Smooth muscle cell (in vitro differentiated cells): ENCODE results near the gene RNF115. TPM values are rescaled to one million over a fixed set of nuclear protein-coding genes. Genes with fewer than 3 reads are reported as not detected.

Experiments
- DNase-seq: peaks from one replicate; lab custom pipeline; 2025; ENCODE audit not compliant: unreplicated experiment; lab: John Stamatoyannopoulos, UW
- H2AFZ ChIP-seq: fragments of 200-600 bp; sonication (generic); 2 replicates; pipeline ENCODE4 v1.6.0; 2016; ENCODE audit warnings: antibody characterized with exemption, low read depth, mild to moderate bottlenecking
- H3F3A ChIP-seq: fragments of 200-600 bp; sonication (generic); 2 replicates; pipeline ENCODE4 v1.6.0; 2017; ENCODE audit warnings: antibody characterized with exemption, low read depth
- H3K27ac ChIP-seq: fragments of 200-600 bp; sonication (generic); 2 replicates; pipeline ENCODE4 v1.5.1; 2016; ENCODE audit warnings: low read depth, mild to moderate bottlenecking
- H3K27me3 ChIP-seq: fragments of 200-600 bp; sonication (generic); 2 replicates; pipeline ENCODE4 v1.6.1; 2016; ENCODE audit warnings: low read depth, mild to moderate bottlenecking
- H3K36me3 ChIP-seq: fragments of 200-600 bp; sonication (generic); 2 replicates; pipeline ENCODE4 v1.5.1; 2016; ENCODE audit warnings: low read depth
- H3K4me1 ChIP-seq: fragments of 200-600 bp; sonication (generic); 2 replicates; pipeline ENCODE4 v1.5.1; 2016; ENCODE audit warnings: low read depth
- H3K4me2 ChIP-seq: fragments of 200-600 bp; sonication (generic); 2 replicates; pipeline ENCODE4 v1.6.0; 2016; ENCODE audit warnings: mild to moderate bottlenecking
- H3K4me3 ChIP-seq: fragments of 200-600 bp; sonication (generic); 2 replicates; pipeline ENCODE4 v1.5.1; 2016; ENCODE audit warnings: mild to moderate bottlenecking
- H3K79me2 ChIP-seq: fragments of 200-600 bp; sonication (generic); 2 replicates; pipeline ENCODE4 v1.6.0; 2016; ENCODE audit warnings: low read depth, mild to moderate bottlenecking
- H3K9ac ChIP-seq: fragments of 200-600 bp; sonication (generic); 2 replicates; pipeline ENCODE4 v1.6.0; 2016; ENCODE audit warnings: low read depth
- H3K9me3 ChIP-seq: fragments of 200-600 bp; sonication (generic); replicated peaks from 2 replicates; pipeline ENCODE4 v1.5.1; 2016; ENCODE audit warnings: low read depth
- H4K20me1 ChIP-seq: fragments of 200-600 bp; sonication (generic); 2 replicates; pipeline ENCODE4 v1.6.0; 2016; ENCODE audit warnings: low read depth
- CTCF ChIP-seq: fragments of 200-600 bp; sonication (generic); IDR thresholded peaks from 2 replicates; pipeline ENCODE4 v1.5.1; 2017; ENCODE audit warnings: borderline replicate concordance, mild to moderate bottlenecking, antibody characterized with exemption; ENCODE audit not compliant: insufficient read depth, poor library complexity, severe bottlenecking
- WGBS: methylation state at CpG from one replicate; pipeline ENCODE4 v1.1.7; 2016; ENCODE audit warnings: low lambda C conversion rate; 5-methylcytosine and 5-hydroxymethylcytosine counted together
- polyA plus RNA-seq: library from polyadenylated mRNA; unstranded; fragments of >200 nt; fragmentation: Nextera tagmentation; extraction: Ambion mirVana; gene quantifications from 2 replicates; pipeline ENCODE4 v1.2.1, GENCODE V29; 2016
- total RNA-seq: library from RNA; depleted of rRNA; stranded (reverse); fragments of >200 nt; gene quantifications from 2 replicates; pipeline ENCODE4 v1.2.3, GENCODE V29; 2014

The RNF115 gene
- total and polyA plus RNA-seq, 2 experiments from 2014 or later = 4.2 to 9.2 TPM

DNA sequence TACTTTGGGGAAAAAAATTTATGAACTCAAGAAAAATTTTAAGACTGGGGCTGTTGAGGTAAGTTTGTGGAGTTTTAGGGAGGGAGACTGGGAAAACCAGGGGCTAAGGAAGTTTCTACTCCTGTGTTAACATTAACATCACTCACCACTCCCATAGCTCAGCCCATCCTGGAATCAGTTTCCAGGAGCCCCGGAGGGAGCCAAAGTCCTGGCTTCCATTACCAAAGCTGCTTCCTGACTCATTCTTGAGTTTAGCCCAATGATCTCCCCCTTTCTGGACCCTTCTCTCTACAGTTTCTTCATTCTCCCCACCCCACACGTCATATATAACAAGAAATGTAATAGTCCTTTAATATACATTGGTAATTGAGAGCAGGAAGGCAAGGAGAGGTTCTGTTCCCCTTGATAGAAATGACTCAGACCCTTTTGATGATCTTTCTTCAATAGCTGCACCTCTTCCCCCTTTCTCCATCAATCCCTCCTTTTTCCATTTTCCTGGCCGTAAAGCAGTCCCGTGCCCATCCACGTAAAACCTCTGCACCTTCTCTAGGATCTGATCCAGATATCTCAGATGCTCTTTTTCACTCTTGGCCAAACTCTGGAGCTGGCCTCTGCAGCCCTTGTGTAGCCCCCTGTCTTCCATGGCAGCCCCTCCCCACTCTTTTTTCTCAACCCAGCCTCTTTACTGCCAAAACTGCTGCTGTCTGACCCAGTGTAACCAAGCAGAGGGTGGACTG lies 39.6 kb upstream of the RNF115 start:
- DNase-seq = no peak
- H3K79me2 ChIP-seq = no peaks in the 10 kb centered on the region

GRCh38 chr1:145859491-145860023 lies 35.7 kb upstream of the RNF115 start:
- H2AFZ ChIP-seq = peak overlapping the region; percentile 91
- peak overlapping the region; percentile 96 for H3K4me3 ChIP-seq
- H3K27ac ChIP-seq = peak overlapping the region; percentile 60
- DNase-seq = peak; percentile 66
- WGBS = under 1% methylated on average over 38 of the region's 41 CpGs
- TF ChIP-seq CTCF = no peak
- no peaks in the 10 kb centered on the region for H3K4me1 ChIP-seq
- H3K4me2 ChIP-seq = peak overlapping the region; percentile 91
- no peaks in the 10 kb centered on the region for H3K9me3 ChIP-seq
- H3K9ac ChIP-seq = peak overlapping the region; percentile 44
- peaks cover 12% of the 10 kb centered on the region for H3K79me2 ChIP-seq
- H4K20me1 ChIP-seq = peaks cover 24% of the 10 kb centered on the region
- H3K36me3 ChIP-seq = peaks cover 4% of the 10 kb centered on the region
- peaks cover 6% of the 10 kb centered on the region for H3F3A ChIP-seq
- H3K27me3 ChIP-seq = peaks cover 2% of the 10 kb centered on the region

More for the DNA sequence above, 39.6 kb upstream of the RNF115 start:
- H3K9me3 ChIP-seq = no peaks in the 10 kb centered on the region
- no peak overlapping the region for H3K4me3 ChIP-seq
- WGBS = 83% methylated on average over 5 of the region's 5 CpGs
- no peak for TF ChIP-seq CTCF
- no peak overlapping the region for H3K9ac ChIP-seq
- no peak overlapping the region for H3K27ac ChIP-seq
- peaks cover 6% of the 10 kb centered on the region for H3F3A ChIP-seq
- H4K20me1 ChIP-seq = no peaks in the 10 kb centered on the region
- no peaks in the 10 kb centered on the region for H3K36me3 ChIP-seq
- H3K4me1 ChIP-seq = no peaks in the 10 kb centered on the region
- H2AFZ ChIP-seq = no peak overlapping the region
- peaks cover 3% of the 10 kb centered on the region for H3K27me3 ChIP-seq
- no peak overlapping the region for H3K4me2 ChIP-seq

DNA sequence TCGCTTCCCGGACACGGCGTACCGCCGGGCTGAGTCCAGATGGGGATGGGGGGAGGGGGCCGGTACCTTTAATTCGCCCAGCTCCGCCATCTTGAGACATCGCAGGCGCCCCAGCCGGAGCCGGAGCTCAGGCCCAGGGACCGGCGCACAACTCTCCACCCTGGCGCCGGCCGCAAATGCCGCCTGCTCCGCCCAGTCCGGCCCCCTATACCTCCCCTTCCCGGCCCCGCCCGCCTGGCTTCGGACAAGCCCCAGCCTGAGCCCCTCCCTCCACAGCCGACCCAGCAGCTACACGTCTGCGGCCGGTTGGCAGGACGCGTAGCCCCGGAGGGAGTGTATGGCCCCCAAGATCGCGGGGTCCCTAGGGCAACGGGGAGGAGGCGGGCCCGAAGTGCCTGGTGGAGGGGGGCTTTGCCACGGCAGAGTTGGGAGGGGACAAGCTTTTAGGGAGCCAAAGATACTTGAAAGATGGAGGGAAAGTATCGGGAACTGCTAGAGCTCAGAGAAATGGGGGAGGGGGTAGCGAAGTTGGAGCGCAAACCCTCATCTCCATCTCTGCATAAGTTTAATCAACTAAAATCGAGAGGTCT lies 35.1 kb upstream of the RNF115 start, which contains the start of gene PIAS3:
Gene PIAS3 (minus strand): TSS at position 181 of the 590 bp plus-strand sequence. CDS start 91 bp downstream, at position 90.
- Histone ChIP-seq H3K27me3 (no peaks in the 10 kb centered on the region), H3K79me2 (peaks cover 12% of the 10 kb centered on the region), H3F3A (peaks cover 6% of the 10 kb centered on the region), H3K9me3 (no peaks in the 10 kb centered on the region), H2AFZ (peak within 1 kb of the TSS; percentile 91), H4K20me1 (peaks cover 24% of the 10 kb centered on the region), H3K4me3 (peak within 1 kb of the TSS; percentile 96), H3K4me2 (peak within 1 kb of the TSS; percentile 91), H3K9ac (peak within 1 kb of the TSS; percentile 84), H3K4me1 (no peaks in the 10 kb centered on the region), H3K27ac (peak within 1 kb of the TSS; percentile 60), H3K36me3 (peaks cover 4% of the 10 kb centered on the region)
- DNase-seq = peak; percentile 84
- WGBS = 1% methylated on average over 30 of the region's 42 CpGs
- TF ChIP-seq CTCF = no peak
